Natural killer cell (primary cell): ENCODE data around the gene DNMBP. TPM values are rescaled to one million over a fixed set of nuclear protein-coding genes. Genes with fewer than 3 reads are reported as not detected.
A peak's percentile ranks its signal among the peaks of the same experiment; 100 is the strongest.
"Not testable (repeated sequence)": the region's sequence is repeated elsewhere in the genome, so short reads cannot be mapped to it uniquely, and the experiment has no call there.

ENCODE experiments used
- ATAC-seq, 3 donors: fragments of 150-1000 bp in 2 of 3; fragments of 200-7000 bp in 1 of 3; cut with Tn5 transposase; 1 replicate in 1 of 3; 2 replicates in 2 of 3; pipeline ENCODE4 v1.10.0; 2021; ENCODE audit warnings: mild to moderate bottlenecking in 2 of 3, moderate library complexity in 2 of 3
- DNase-seq, 2 donors: peaks; one replicate each; pipeline versions ENCODE4 v3.0.0 to v3.0.0-alpha.2; 2013 to 2021; ENCODE audit warnings: mixed read lengths in 1 of 2
- H3K27ac ChIP-seq: one replicate; pipeline ENCODE4 v1.5.1; 2013; ENCODE audit warnings: mild to moderate bottlenecking, low read length
- H3K27me3 ChIP-seq: one replicate; pipeline ENCODE4 v1.6.1; 2013; ENCODE audit warnings: low read length; ENCODE audit not compliant: control insufficient read depth, insufficient read depth
- H3K36me3 ChIP-seq: one replicate; pipeline ENCODE4 v1.6.1; 2013; ENCODE audit warnings: low read length; ENCODE audit not compliant: control insufficient read depth, insufficient read depth
- H3K4me1 ChIP-seq: one replicate; pipeline ENCODE4 v1.6.1; 2013; ENCODE audit warnings: low read length; ENCODE audit not compliant: control insufficient read depth, insufficient read depth
- H3K4me3 ChIP-seq: one replicate; pipeline ENCODE4 v1.5.1; 2013; ENCODE audit warnings: low read length
- H3K9me3 ChIP-seq: one replicate; pipeline ENCODE4 v1.6.1; 2013; ENCODE audit warnings: low read length; ENCODE audit not compliant: control insufficient read depth, insufficient read depth
- H3K27ac Mint-ChIP-seq, 2 donors: one replicate each; pipeline ENCODE4 v1.8.0; 2022; ENCODE audit warnings: mild to moderate bottlenecking in 2 of 2, mixed read lengths in 2 of 2, moderate library complexity in 1 of 2
- H3K27me3 Mint-ChIP-seq, 2 donors: one replicate each; pipeline ENCODE4 v1.8.0; 2022; ENCODE audit warnings: low read depth in 2 of 2, mixed read lengths in 2 of 2
- H3K36me3 Mint-ChIP-seq: one replicate; pipeline ENCODE4 v1.8.0; 2022; ENCODE audit warnings: mixed read lengths
- H3K4me1 Mint-ChIP-seq, 2 donors: one replicate each; pipeline ENCODE4 v1.8.0; 2022; ENCODE audit warnings: mixed read lengths in 2 of 2
- H3K4me3 Mint-ChIP-seq: one replicate; pipeline ENCODE4 v1.8.0; 2022; ENCODE audit warnings: mild to moderate bottlenecking, moderate library complexity, mixed read lengths
- H3K9me3 Mint-ChIP-seq, 2 donors: one replicate each; pipeline ENCODE4 v1.8.0; 2022; ENCODE audit warnings: mixed read lengths in 2 of 2
- CTCF ChIP-seq: fragments of 200-600 bp; IDR thresholded peaks from one replicate; pipeline ENCODE4 v1.8.0; 2022; ENCODE audit warnings: antibody characterized with exemption
- WGBS: methylation state at CpG from one replicate; pipeline ENCODE4 v1.1.7; 2013; ENCODE audit warnings: missing lambda C conversion rate; ENCODE audit not compliant: insufficient coverage; 5-methylcytosine and 5-hydroxymethylcytosine counted together
- intact Hi-C: fragments of 100-400 bp; cut with micrococcal nuclease; formaldehyde crosslinking; loops from one replicate; pipeline ENCODE4 v1.14.2; 2022
- total RNA-seq, 4 donors: library from RNA; stranded (reverse); fragments of 120-200 nt in 1 of 4; gene quantifications; one replicate each; pipeline versions ENCODE4 v1.2.3 to v1.2.4, GENCODE V29; 2013 to 2022

Gene DNMBP
- total RNA-seq, 3 donors from 2014 or later (not counting 1 experiment from before 2014, with no cell fraction given) = 13.8 to 15.4 (median 14.4) TPM

GRCh38 chr10:100013621-100014020, 3.9 kb upstream of the DNMBP start:
- Mint-ChIP-seq H3K27me3 (peaks cover 2 to 6% of the 10 kb centered on the region in 2 donors), H3K9me3 (no peaks in the 10 kb centered on the region), H3K27ac (no peak overlapping the region)

GRCh38 chr10:100011906-100012305, 2.2 kb upstream of the DNMBP start:
- intact Hi-C loops = loop anchor here (10.0 kb wide), 1 partner anchor 167 kb away; no protein-coding TSS in a partner anchor
- H3K27ac Mint-ChIP-seq, H3K4me3 Mint-ChIP-seq, DNase-seq, H3K27me3 ChIP-seq, ATAC-seq, H3K9me3 Mint-ChIP-seq, H3K9me3 ChIP-seq, H3K27me3 Mint-ChIP-seq, H3K36me3 ChIP-seq, H3K36me3 Mint-ChIP-seq, H3K27ac ChIP-seq, H3K4me3 ChIP-seq: not testable (repeated sequence)
- peaks cover 11% of the 10 kb centered on the region for H3K4me1 ChIP-seq
- H3K4me1 Mint-ChIP-seq = peaks cover 33 to 35% of the 10 kb centered on the region in 2 donors
- 96% methylated on average over 20 of the region's 20 CpGs for WGBS

More at GRCh38 chr10:100013621-100014020, 3.9 kb upstream of the DNMBP start:
- H3K4me3 ChIP-seq = no peak overlapping the region
- ATAC-seq (no peak), DNase-seq (no peak)
- H3K36me3 Mint-ChIP-seq = no peaks in the 10 kb centered on the region
- no peak overlapping the region for H3K4me3 Mint-ChIP-seq
- TF ChIP-seq CTCF = no peak
- no peaks in the 10 kb centered on the region for H3K9me3 ChIP-seq
- H3K27ac ChIP-seq = peak overlapping the region; percentile 25
- WGBS = 37% methylated on average over 1 of the region's 1 CpG
- intact Hi-C loops = loop anchor here (10.0 kb wide), 1 partner anchor 169 kb away; no protein-coding TSS in a partner anchor
- peaks cover 17% of the 10 kb centered on the region in 2 donors for H3K4me1 Mint-ChIP-seq
- H3K36me3 ChIP-seq = no peaks in the 10 kb centered on the region
- no peaks in the 10 kb centered on the region for H3K27me3 ChIP-seq
- H3K4me1 ChIP-seq = peaks cover 11% of the 10 kb centered on the region

GRCh38 chr10:100009283-100009792, 409 bp downstream of the DNMBP start:
- Histone ChIP-seq H3K9me3 (no peaks in the 10 kb centered on the region), H3K27ac (peak overlapping the region; percentile 40), H3K4me3 (peak overlapping the region; percentile 83), H3K27me3 (no peaks in the 10 kb centered on the region), H3K36me3 (no peaks in the 10 kb centered on the region), H3K4me1 (peaks cover 11% of the 10 kb centered on the region)
- peak overlapping the region in 1 of 2 donors; percentile 89 for H3K27ac Mint-ChIP-seq
- under 1% methylated on average over 45 of the region's 45 CpGs for WGBS
- H3K9me3 Mint-ChIP-seq = no peaks in the 10 kb centered on the region
- H3K27me3 Mint-ChIP-seq = no peaks in the 10 kb centered on the region
- intact Hi-C loops = loop anchor here (1.0 kb wide), 1 partner anchor 15 kb away; no protein-coding TSS in a partner anchor
- ATAC-seq (peak; percentile 70 to 81 (median 71)), DNase-seq (no peak)
- H3K36me3 Mint-ChIP-seq = no peaks in the 10 kb centered on the region
- peaks cover 36 to 41% of the 10 kb centered on the region in 2 donors for H3K4me1 Mint-ChIP-seq
- TF ChIP-seq CTCF = no peak
- peak overlapping the region; percentile 89 for H3K4me3 Mint-ChIP-seq

- Mint-ChIP-seq H3K4me3 (peak overlapping the region; percentile 89), H3K36me3 (no peaks in the 10 kb centered on the region), H3K9me3 (no peaks in the 10 kb centered on the region), H3K27me3 (no peaks in the 10 kb centered on the region), H3K27ac (peak overlapping the region in 1 of 2 donors; percentile 89), H3K4me1 (peaks cover 36 to 41% of the 10 kb centered on the region in 2 donors)
- H3K9me3 ChIP-seq = no peaks in the 10 kb centered on the region
- 64% methylated on average over 7 of the region's 9 CpGs for WGBS
- no peaks in the 10 kb centered on the region for H3K27me3 ChIP-seq
- H3K36me3 ChIP-seq = no peaks in the 10 kb centered on the region
- TF ChIP-seq CTCF = no peak
- peaks cover 11% of the 10 kb centered on the region for H3K4me1 ChIP-seq
- DNase-seq (no peak), ATAC-seq (no peak)
- peak overlapping the region; percentile 83 for H3K4me3 ChIP-seq
- H3K27ac ChIP-seq = no peak overlapping the region
- intact Hi-C loops = loop anchor here (1.0 kb wide), 1 partner anchor 14 kb away; no protein-coding TSS in a partner anchor
Observed at GRCh38 chr10:100008708-100009282, 952 bp downstream of the DNMBP start.
